Measurements from ENCODE around the gene IL1R2. TPM values are rescaled to one million over a fixed set of nuclear protein-coding genes. Genes with fewer than 3 reads are reported as not detected.

Gene IL1R2
- total and polyA plus RNA-seq, 2 of the 13 experiments (the other 11 are each of a cell fraction or from before 2014, with no cell fraction given), result 3.6 to 7.3 TPM

DNA sequence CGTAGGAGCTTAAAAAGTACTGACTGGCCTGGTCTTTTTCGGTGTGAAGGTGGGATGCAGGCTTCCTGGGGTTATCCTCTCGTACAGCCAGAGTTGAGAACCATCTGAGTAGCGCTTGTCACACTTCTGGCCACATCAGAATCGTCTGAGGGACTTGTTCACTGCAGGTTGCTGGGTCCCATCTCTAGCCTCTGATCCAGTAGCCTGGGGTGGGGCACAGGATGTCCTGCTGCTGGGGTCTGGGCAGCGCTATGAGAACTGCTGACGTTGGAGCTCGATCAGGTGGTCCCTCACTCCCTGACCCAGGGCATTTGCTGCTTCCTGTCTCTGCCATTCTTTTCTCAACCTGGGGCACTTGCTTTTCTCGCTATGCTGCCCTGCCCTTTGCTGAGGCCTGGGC, 7.1 kb upstream of the IL1R2 start:
- in situ Hi-C loops (cut with HindIII; ENCODE audit: extremely low pct_ligation_motif_present, low pct_unique_long_range_greater_than_20kb) (loop anchor here (5.0 kb wide), 1 partner anchor 87 kb away; no protein-coding TSS in a partner anchor), intact Hi-C loops (cut with micrococcal nuclease; ENCODE audit: unreplicated experiment) (loop anchor here (2.0 to 10.0 kb wide), 3 partner anchors 22 to 82 kb away; no protein-coding TSS in a partner anchor)
- no peak overlapping the region for H3K9ac ChIP-seq (ENCODE audit: insufficient read depth, low read depth, low read length)

More for the DNA sequence above, 7.1 kb upstream of the IL1R2 start:
- Histone ChIP-seq H3K79me2 (ENCODE audit: insufficient read depth, low read length) (no peaks in the 10 kb centered on the region), H4K20me1 (ENCODE audit: insufficient read depth, low read length) (no peaks in the 10 kb centered on the region), H3K9me3 (ENCODE audit: low read length) (no peaks in the 10 kb centered on the region), H3K27me3 (ENCODE audit: control insufficient read depth in 1 of 2, insufficient read depth in 2 of 2, low read length in 2 of 2) (peaks cover 0 to 13% of the 10 kb centered on the region in 2 experiments; a peak in 3 of 5 replicates), H2AFZ (ENCODE audit: low read length) (no peak overlapping the region), H3K4me2 (ENCODE audit: low read depth, low read length) (no peak overlapping the region; the same call in 1 of the 2 replicates), H3K4me3 (replicated peaks in 1 of 3; ENCODE audit: insufficient read depth in 1 of 3, low read depth in 2 of 3, low read length in 3 of 3) (no peak overlapping the region), H3K36me3 (replicated peaks in 1 of 2; ENCODE audit: control insufficient read depth in 1 of 2, insufficient read depth in 2 of 2, low read length in 2 of 2) (no peaks in the 10 kb centered on the region), H3K27ac (ENCODE audit: extremely low read length, insufficient read depth, low read length) (no peak overlapping the region), H3K4me1 (ENCODE audit: insufficient read depth, low read length) (peaks cover 53% of the 10 kb centered on the region)
- no peak for TF ChIP-seq NFIC (IDR thresholded peaks at IDR 0.05; ENCODE audit: low read length)
- TF ChIP-seq, protein P1, sequence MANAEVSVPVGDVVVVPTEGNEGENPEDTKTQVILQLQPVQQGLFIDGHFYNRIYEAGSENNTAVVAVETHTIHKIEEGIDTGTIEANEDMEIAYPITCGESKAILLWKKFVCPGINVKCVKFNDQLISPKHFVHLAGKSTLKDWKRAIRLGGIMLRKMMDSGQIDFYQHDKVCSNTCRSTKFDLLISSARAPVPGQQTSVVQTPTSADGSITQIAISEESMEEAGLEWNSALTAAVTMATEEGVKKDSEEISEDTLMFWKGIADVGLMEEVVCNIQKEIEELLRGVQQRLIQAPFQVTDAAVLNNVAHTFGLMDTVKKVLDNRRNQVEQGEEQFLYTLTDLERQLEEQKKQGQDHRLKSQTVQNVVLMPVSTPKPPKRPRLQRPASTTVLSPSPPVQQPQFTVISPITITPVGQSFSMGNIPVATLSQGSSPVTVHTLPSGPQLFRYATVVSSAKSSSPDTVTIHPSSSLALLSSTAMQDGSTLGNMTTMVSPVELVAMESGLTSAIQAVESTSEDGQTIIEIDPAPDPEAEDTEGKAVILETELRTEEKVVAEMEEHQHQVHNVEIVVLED (CRISPR knock-in tag; IDR thresholded peaks at IDR 0.05; ENCODE audit: borderline replicate concordance), result no peak
- TF ChIP-seq, protein P2, sequence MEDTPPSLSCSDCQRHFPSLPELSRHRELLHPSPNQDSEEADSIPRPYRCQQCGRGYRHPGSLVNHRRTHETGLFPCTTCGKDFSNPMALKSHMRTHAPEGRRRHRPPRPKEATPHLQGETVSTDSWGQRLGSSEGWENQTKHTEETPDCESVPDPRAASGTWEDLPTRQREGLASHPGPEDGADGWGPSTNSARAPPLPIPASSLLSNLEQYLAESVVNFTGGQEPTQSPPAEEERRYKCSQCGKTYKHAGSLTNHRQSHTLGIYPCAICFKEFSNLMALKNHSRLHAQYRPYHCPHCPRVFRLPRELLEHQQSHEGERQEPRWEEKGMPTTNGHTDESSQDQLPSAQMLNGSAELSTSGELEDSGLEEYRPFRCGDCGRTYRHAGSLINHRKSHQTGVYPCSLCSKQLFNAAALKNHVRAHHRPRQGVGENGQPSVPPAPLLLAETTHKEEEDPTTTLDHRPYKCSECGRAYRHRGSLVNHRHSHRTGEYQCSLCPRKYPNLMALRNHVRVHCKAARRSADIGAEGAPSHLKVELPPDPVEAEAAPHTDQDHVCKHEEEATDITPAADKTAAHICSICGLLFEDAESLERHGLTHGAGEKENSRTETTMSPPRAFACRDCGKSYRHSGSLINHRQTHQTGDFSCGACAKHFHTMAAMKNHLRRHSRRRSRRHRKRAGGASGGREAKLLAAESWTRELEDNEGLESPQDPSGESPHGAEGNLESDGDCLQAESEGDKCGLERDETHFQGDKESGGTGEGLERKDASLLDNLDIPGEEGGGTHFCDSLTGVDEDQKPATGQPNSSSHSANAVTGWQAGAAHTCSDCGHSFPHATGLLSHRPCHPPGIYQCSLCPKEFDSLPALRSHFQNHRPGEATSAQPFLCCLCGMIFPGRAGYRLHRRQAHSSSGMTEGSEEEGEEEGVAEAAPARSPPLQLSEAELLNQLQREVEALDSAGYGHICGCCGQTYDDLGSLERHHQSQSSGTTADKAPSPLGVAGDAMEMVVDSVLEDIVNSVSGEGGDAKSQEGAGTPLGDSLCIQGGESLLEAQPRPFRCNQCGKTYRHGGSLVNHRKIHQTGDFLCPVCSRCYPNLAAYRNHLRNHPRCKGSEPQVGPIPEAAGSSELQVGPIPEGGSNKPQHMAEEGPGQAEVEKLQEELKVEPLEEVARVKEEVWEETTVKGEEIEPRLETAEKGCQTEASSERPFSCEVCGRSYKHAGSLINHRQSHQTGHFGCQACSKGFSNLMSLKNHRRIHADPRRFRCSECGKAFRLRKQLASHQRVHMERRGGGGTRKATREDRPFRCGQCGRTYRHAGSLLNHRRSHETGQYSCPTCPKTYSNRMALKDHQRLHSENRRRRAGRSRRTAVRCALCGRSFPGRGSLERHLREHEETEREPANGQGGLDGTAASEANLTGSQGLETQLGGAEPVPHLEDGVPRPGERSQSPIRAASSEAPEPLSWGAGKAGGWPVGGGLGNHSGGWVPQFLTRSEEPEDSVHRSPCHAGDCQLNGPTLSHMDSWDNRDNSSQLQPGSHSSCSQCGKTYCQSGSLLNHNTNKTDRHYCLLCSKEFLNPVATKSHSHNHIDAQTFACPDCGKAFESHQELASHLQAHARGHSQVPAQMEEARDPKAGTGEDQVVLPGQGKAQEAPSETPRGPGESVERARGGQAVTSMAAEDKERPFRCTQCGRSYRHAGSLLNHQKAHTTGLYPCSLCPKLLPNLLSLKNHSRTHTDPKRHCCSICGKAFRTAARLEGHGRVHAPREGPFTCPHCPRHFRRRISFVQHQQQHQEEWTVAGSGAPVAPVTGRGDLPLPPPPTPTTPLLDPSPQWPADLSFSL (CRISPR knock-in tag; IDR thresholded peaks at IDR 0.05), result no peak
- no peak for TF ChIP-seq NFE2L2 (IDR thresholded peaks at IDR 0.05; ENCODE audit: low read length)
- TF ChIP-seq JUNB (CRISPR knock-in tag; IDR thresholded peaks at IDR 0.05; ENCODE audit: borderline replicate concordance), result no peak
- TF ChIP-seq ZNF83 (CRISPR knock-in tag; IDR thresholded peaks at IDR 0.05; ENCODE audit: borderline replicate concordance), result no peak
- TF ChIP-seq FOXA1 (IDR thresholded peaks at IDR 0.05), result no peak
- no peak for TF ChIP-seq FOXA1 (CRISPR knock-in tag; IDR thresholded peaks at IDR 0.05)
- no peak for TF ChIP-seq ZNF496 (CRISPR knock-in tag; IDR thresholded peaks at IDR 0.05; ENCODE audit: insufficient replicate concordance)
- TF ChIP-seq ZNF556 (CRISPR knock-in tag; IDR thresholded peaks at IDR 0.05; ENCODE audit: borderline replicate concordance), result no peak
- no peak for TF ChIP-seq ZBTB7A (CRISPR knock-in tag; IDR thresholded peaks at IDR 0.05)
- TF ChIP-seq, protein P3, sequence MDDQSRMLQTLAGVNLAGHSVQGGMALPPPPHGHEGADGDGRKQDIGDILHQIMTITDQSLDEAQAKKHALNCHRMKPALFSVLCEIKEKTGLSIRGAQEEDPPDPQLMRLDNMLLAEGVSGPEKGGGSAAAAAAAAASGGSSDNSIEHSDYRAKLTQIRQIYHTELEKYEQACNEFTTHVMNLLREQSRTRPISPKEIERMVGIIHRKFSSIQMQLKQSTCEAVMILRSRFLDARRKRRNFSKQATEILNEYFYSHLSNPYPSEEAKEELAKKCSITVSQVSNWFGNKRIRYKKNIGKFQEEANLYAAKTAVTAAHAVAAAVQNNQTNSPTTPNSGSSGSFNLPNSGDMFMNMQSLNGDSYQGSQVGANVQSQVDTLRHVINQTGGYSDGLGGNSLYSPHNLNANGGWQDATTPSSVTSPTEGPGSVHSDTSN (CRISPR knock-in tag; IDR thresholded peaks at IDR 0.05; ENCODE audit: borderline replicate concordance), result no peak
- no peak for TF ChIP-seq POLR2AphosphoS2 (IDR thresholded peaks at IDR 0.05; ENCODE audit: low read depth, low read length)
- TF ChIP-seq, protein P4, sequence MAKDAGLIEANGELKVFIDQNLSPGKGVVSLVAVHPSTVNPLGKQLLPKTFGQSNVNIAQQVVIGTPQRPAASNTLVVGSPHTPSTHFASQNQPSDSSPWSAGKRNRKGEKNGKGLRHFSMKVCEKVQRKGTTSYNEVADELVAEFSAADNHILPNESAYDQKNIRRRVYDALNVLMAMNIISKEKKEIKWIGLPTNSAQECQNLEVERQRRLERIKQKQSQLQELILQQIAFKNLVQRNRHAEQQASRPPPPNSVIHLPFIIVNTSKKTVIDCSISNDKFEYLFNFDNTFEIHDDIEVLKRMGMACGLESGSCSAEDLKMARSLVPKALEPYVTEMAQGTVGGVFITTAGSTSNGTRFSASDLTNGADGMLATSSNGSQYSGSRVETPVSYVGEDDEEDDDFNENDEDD (CRISPR knock-in tag; IDR thresholded peaks at IDR 0.05; ENCODE audit: borderline replicate concordance), result no peak
- TF ChIP-seq KLF16 (CRISPR knock-in tag; IDR thresholded peaks at IDR 0.05), result no peak
- 60% methylated on average over 9 of the region's 9 CpGs for WGBS (ENCODE audit: low lambda C conversion rate)
- no peak for FAIRE-seq
- no peak for DNase-seq (ENCODE audit: low spot score)
- POLR2A ChIA-PET, result interaction anchor here (5.0 kb wide), 1 partner anchor 14 kb away, joined by 58 read pairs; no protein-coding TSS in a partner anchor
- CTCF ChIA-PET (ENCODE audit: low intra/inter-chr PET ratio, low total read pairs), result interaction anchor here (0.7 kb wide), 1 partner anchor 101 kb away, joined by 3 read pairs; no protein-coding TSS in a partner anchor
- no peak for ATAC-seq
- no TSS peak for BruUV-seq (replicated peaks)
